B cell (primary cell): Measurements from ENCODE around the gene TK2. TPM values are rescaled to one million over a fixed set of nuclear protein-coding genes. Genes with fewer than 3 reads are reported as not detected.

ENCODE experiments used
- ATAC-seq: fragments of 200-7000 bp; cut with Tn5 transposase; one replicate; pipeline ENCODE4 v1.10.0; 2021; ENCODE audit warnings: low read depth, mild to moderate bottlenecking, moderate number of reproducible peaks, moderate library complexity
- CTCF ChIA-PET: fragments of 350-600 bp; sonication (Branson Sonifier 250); formaldehyde crosslinking; loops from one replicate; lab custom pipeline; 2021; ENCODE audit warnings: antibody characterized with exemption, inconsistent platforms; lab: Charles Lee
- POLR2A ChIA-PET: fragments of 350-600 bp; sonication (Branson Sonifier 250); formaldehyde crosslinking; loops from one replicate; lab custom pipeline; 2021; ENCODE audit warnings: antibody characterized with exemption; lab: Charles Lee
- DNase-seq: peaks from one replicate; pipeline ENCODE4 v3.0.0; 2013
- H2AFZ ChIP-seq: 2 replicates; pipeline ENCODE4 v1.6.1; 2012; ENCODE audit warnings: mild to moderate bottlenecking, low read depth, low read length; ENCODE audit not compliant: insufficient read depth, poor library complexity, severe bottlenecking
- H3K27ac ChIP-seq, 2 donors: 1 replicate in 1 of 2; 2 replicates in 1 of 2; pipeline ENCODE4 v1.5.1; 2012 to 2013; ENCODE audit warnings: low read length in 2 of 2, mild to moderate bottlenecking in 2 of 2, moderate library complexity in 1 of 2
- H3K27me3 ChIP-seq, 4 experiments: fragments of 200-600 bp in 1 of 4; sonication (generic) in 1 of 4; replicated peaks in 1 of 4; 1 replicate in 2 of 4; 2 replicates in 2 of 4; pipeline versions ENCODE4 v1.6.1 to v1.7.0; 2013 to 2016; ENCODE audit warnings: low read length in 3 of 4, mild to moderate bottlenecking in 2 of 4, mixed read lengths in 1 of 4, moderate library complexity in 1 of 4; ENCODE audit not compliant: insufficient read depth in 4 of 4, control insufficient read depth in 3 of 4; ENCODE audit errors: control extremely low read depth in 1 of 4
- H3K36me3 ChIP-seq, 2 experiments: replicated peaks in 1 of 2; 1 replicate in 1 of 2; 2 replicates in 1 of 2; pipeline versions ENCODE4 v1.6.1 to v1.7.1; 2013; ENCODE audit warnings: low read length in 1 of 2; ENCODE audit not compliant: insufficient read depth in 2 of 2, control insufficient read depth in 1 of 2; ENCODE audit errors: control extremely low read depth in 1 of 2, extremely low read depth in 1 of 2
- H3K4me1 ChIP-seq, 2 donors: fragments of 200-600 bp in 1 of 2; sonication (generic) in 1 of 2; 1 replicate in 1 of 2; 2 replicates in 1 of 2; pipeline versions ENCODE4 v1.5.1 to v1.6.1; 2013 to 2017; ENCODE audit warnings: low read length in 2 of 2; ENCODE audit not compliant: control insufficient read depth in 2 of 2, insufficient read depth in 2 of 2
- H3K4me2 ChIP-seq: replicated peaks from 2 replicates; pipeline ENCODE3; 2012; ENCODE audit warnings: mild to moderate bottlenecking, low read depth, low read length; ENCODE audit not compliant: poor library complexity, severe bottlenecking
- H3K4me3 ChIP-seq, 5 experiments: fragments of 200-600 bp in 1 of 5; sonication (generic) in 1 of 5; 1 replicate in 3 of 5; 2 replicates in 2 of 5; pipeline versions ENCODE4 v1.5.1 to v1.7.0; 2011 to 2016; ENCODE audit warnings: low read length in 4 of 5, mild to moderate bottlenecking in 4 of 5, low read depth in 2 of 5, control low read depth in 1 of 5, moderate library complexity in 1 of 5; ENCODE audit not compliant: insufficient read depth in 1 of 5; ENCODE audit errors: control extremely low read depth in 1 of 5, extremely low read depth in 1 of 5
- H3K79me2 ChIP-seq: fragments of 200-600 bp; sonication (generic); one replicate; pipeline ENCODE4 v1.6.0; 2016; ENCODE audit warnings: low read length; ENCODE audit not compliant: control insufficient read depth, insufficient read depth
- H3K9ac ChIP-seq: fragments of 200-600 bp; sonication (generic); 2 replicates; pipeline ENCODE4 v1.6.1; 2017; ENCODE audit warnings: mild to moderate bottlenecking, low read length, moderate library complexity
- H3K9me3 ChIP-seq, 3 donors: one replicate each; pipeline versions ENCODE4 v1.6.1 to v1.7.1; 2013; ENCODE audit warnings: low read length in 2 of 3; ENCODE audit not compliant: control insufficient read depth in 2 of 3, insufficient read depth in 1 of 3; ENCODE audit errors: control extremely low read depth in 1 of 3
- H4K20me1 ChIP-seq: 2 replicates; pipeline ENCODE4 v1.6.0; 2012; ENCODE audit warnings: mild to moderate bottlenecking, low read length; ENCODE audit not compliant: insufficient read depth, control insufficient read depth, poor library complexity, severe bottlenecking
- H3K27ac Mint-ChIP-seq: one replicate; pipeline ENCODE4 v1.8.0; 2021; ENCODE audit warnings: mixed read lengths
- H3K27me3 Mint-ChIP-seq: one replicate; pipeline ENCODE4 v1.8.0; 2021; ENCODE audit warnings: mixed read lengths
- H3K4me1 Mint-ChIP-seq: one replicate; pipeline ENCODE4 v1.8.0; 2021; ENCODE audit warnings: mixed read lengths
- H3K4me3 Mint-ChIP-seq: one replicate; pipeline ENCODE4 v1.8.0; 2021; ENCODE audit warnings: mixed read lengths
- H3K9me3 Mint-ChIP-seq: one replicate; pipeline ENCODE4 v1.8.0; 2022; ENCODE audit warnings: mixed read lengths; ENCODE audit not compliant: insufficient read depth
- CTCF ChIP-seq: fragments of 200-600 bp; IDR thresholded peaks from one replicate; pipeline ENCODE4 v1.8.0; 2022; ENCODE audit warnings: antibody characterized with exemption, mild to moderate bottlenecking
- EZH2 ChIP-seq: IDR thresholded peaks from 2 replicates; pipeline ENCODE4 v1.6.1; 2012; ENCODE audit warnings: borderline replicate concordance, low read depth, mild to moderate bottlenecking, moderate library complexity, low read length; ENCODE audit not compliant: insufficient read depth, poor library complexity, severe bottlenecking
- WGBS: methylation state at CpG from one replicate; pipeline ENCODE4 v1.1.5; 2013; ENCODE audit warnings: missing lambda C conversion rate; ENCODE audit not compliant: insufficient coverage; 5-methylcytosine and 5-hydroxymethylcytosine counted together
- intact Hi-C: fragments of 100-400 bp; cut with micrococcal nuclease; formaldehyde crosslinking; loops from one replicate; pipeline ENCODE4 v1.10.0; 2022
- polyA plus RNA-seq: library from polyadenylated mRNA; depleted of rRNA; stranded (reverse); fragments of >200 nt; gene quantifications from 2 replicates; pipeline ENCODE4 v1.2.3, GENCODE V29; 2012
- total RNA-seq, 2 donors: library from RNA; stranded (reverse); fragments of 120-200 nt in 1 of 2; gene quantifications; 1 replicate in 1 of 2; 2 replicates in 1 of 2; pipeline versions ENCODE4 v1.2.3 to v1.2.4, GENCODE V29; 2013 to 2022

TK2 gene
- total and polyA plus RNA-seq, 2 donors (not counting 1 experiment from before 2014, with no cell fraction given) = 2.9 to 9.7 TPM

DNA sequence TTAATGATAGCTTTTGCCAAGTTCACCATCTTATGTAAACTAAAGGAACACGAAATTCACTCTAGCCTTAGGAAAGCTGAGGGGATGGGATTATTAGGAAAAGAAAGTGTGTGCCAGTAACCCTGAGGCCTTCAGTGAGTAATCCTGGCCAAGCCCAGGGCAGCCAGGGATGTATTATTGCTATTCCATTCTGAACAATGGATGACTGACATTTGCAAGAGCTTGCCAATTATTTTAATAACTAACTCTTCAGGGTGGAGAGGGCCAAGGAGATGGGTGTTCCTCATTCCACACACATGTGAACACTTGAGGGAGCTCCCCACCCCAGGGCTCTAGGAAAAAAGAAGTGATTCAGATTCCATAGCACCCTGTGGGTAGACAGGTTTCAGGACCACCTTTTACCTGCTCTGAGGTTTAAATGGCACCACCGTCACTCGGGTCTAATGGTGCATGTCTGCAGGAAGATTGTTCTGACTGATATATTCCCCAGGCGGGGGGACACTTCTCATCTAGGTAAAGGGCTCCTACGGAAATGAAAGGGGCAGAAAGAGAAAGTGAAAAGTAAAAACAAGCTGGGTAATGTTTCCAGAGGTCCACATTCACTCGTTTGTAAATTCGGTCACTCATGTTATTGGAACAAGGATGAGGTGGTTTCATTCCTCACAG, 41.5 kb downstream of the TK2 start:
- no peak overlapping the region for H3K9ac ChIP-seq
- H3K79me2 ChIP-seq = no peaks in the 10 kb centered on the region
- H2AFZ ChIP-seq = no peak overlapping the region
- H3K4me1 ChIP-seq = peaks cover 0 to 9% of the 10 kb centered on the region in 2 donors
- no peaks in the 10 kb centered on the region for H3K27me3 ChIP-seq
- TF ChIP-seq EZH2 (no peak), CTCF (no peak)
- DNase-seq = peak; percentile 24
- Mint-ChIP-seq H3K27me3 (peaks cover 3% of the 10 kb centered on the region), H3K9me3 (no peaks in the 10 kb centered on the region), H3K4me3 (peak overlapping the region; percentile 23), H3K4me1 (peaks cover 20% of the 10 kb centered on the region), H3K27ac (peak overlapping the region; percentile 55)
- ChIA-PET POLR2A (interaction anchor here (1.2 kb wide), 1 partner anchor 22 kb away, joined by 3 read pairs; no protein-coding TSS in a partner anchor), CTCF (interaction anchor here (0.9 to 2.4 kb wide), 6 partner anchors 17 to 81 kb away, joined by 3 to 8 read pairs (median 4); partner anchors contain the start of gene CKLF)
- no peak overlapping the region for H3K4me3 ChIP-seq
- H3K9me3 ChIP-seq = no peaks in the 10 kb centered on the region
- H3K4me2 ChIP-seq = no peak overlapping the region
- 73% methylated on average over 7 of the region's 7 CpGs for WGBS
- peak; percentile 49 for ATAC-seq
- intact Hi-C loops = no loop called here
- H4K20me1 ChIP-seq = no peaks in the 10 kb centered on the region
- H3K36me3 ChIP-seq = no peaks in the 10 kb centered on the region
- H3K27ac ChIP-seq = no peak overlapping the region

DNA sequence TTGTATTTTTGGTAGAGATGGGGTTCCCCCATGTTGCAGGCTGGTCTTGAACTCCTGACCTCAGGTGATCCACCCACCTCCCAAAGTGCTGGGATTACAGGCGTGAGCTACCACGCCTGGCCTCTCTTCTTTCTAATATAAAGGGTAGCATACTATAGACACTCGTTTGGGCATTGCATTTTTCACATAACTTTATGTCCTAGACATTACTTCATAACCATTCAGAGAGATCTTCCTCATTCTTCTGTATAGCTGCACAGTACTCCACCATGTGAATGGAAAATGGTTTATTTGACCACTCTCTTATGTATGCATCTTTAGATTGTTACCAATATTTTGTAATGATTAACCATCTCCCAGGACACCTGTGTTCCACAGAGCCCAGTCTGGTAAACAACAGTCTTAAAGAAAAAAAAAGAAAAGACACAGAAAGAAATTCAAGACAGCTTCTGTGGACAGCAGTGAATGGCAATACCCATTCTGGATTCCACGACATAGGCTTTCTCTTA, 42.1 kb downstream of the TK2 start:
- H3K4me1 Mint-ChIP-seq = peaks cover 17% of the 10 kb centered on the region
- H3K27me3 ChIP-seq = no peaks in the 10 kb centered on the region
- no peaks in the 10 kb centered on the region for H3K36me3 ChIP-seq
- no peak overlapping the region for H3K27ac Mint-ChIP-seq
- POLR2A ChIA-PET = interaction anchor here (1.2 kb wide), 1 partner anchor 21 kb away, joined by 3 read pairs; no protein-coding TSS in a partner anchor
- TF ChIP-seq CTCF (no peak), EZH2 (no peak)
- H3K4me2 ChIP-seq = no peak overlapping the region
- no peak overlapping the region for H3K27ac ChIP-seq
- H3K4me1 ChIP-seq = peaks cover 0 to 9% of the 10 kb centered on the region in 2 donors
- DNase-seq (no peak), ATAC-seq (no peak)
- H2AFZ ChIP-seq = no peak overlapping the region
- CTCF ChIA-PET = interaction anchor here (0.9 to 2.4 kb wide), 4 partner anchors 16 to 82 kb away, joined by 3 to 8 read pairs (median 4); partner anchors contain the start of gene CKLF
- no peak overlapping the region for H3K9ac ChIP-seq
- WGBS = 90% methylated on average over 2 of the region's 4 CpGs
- H3K27me3 Mint-ChIP-seq = peaks cover 3% of the 10 kb centered on the region
- no peaks in the 10 kb centered on the region for H3K79me2 ChIP-seq
- H3K9me3 Mint-ChIP-seq = no peaks in the 10 kb centered on the region
- no peaks in the 10 kb centered on the region for H3K9me3 ChIP-seq
- no peak overlapping the region for H3K4me3 Mint-ChIP-seq
- no peaks in the 10 kb centered on the region for H4K20me1 ChIP-seq
- intact Hi-C loops = no loop called here
- H3K4me3 ChIP-seq = no peak overlapping the region
